Anterior cingulate cortex (tissue), 58 donors: ENCODE data around the gene PDE4DIP.
"Not testable (repeated sequence)": the region's sequence is repeated elsewhere in the genome, so short reads cannot be mapped to it uniquely, and the experiment has no call there.

Source experiments
- DNase-seq, 58 donors: peaks; one replicate each; lab custom pipeline; 2025; lab: John Stamatoyannopoulos, UW

PDE4DIP gene

GRCh38 chr1:148868924-148869633 is 24.9 kb downstream of the PDE4DIP start:
- DNase-seq = not testable (repeated sequence)

GRCh38 chr1:148869634-148869961 is 25.4 kb downstream of the PDE4DIP start:
- not testable (repeated sequence) for DNase-seq

GRCh38 chr1:148874408-148875388 is 30.5 kb downstream of the PDE4DIP start:
- DNase-seq = not testable (repeated sequence)

- DNase-seq = not testable (repeated sequence)
Measured at GRCh38 chr1:148879812-148880416, 35.7 kb downstream of the PDE4DIP start.

GRCh38 chr1:148881261-148881660 is 37.0 kb downstream of the PDE4DIP start:
- DNase-seq = not testable (repeated sequence)

- DNase-seq = not testable (repeated sequence)
Measured at GRCh38 chr1:148885219-148885618, 41.0 kb downstream of the PDE4DIP start.

- not testable (repeated sequence) for DNase-seq
Measured at GRCh38 chr1:148886293-148886692, 42.1 kb downstream of the PDE4DIP start.

- not testable (repeated sequence) for DNase-seq
Measured at GRCh38 chr1:148888597-148888996, 44.4 kb downstream of the PDE4DIP start.

GRCh38 chr1:148889267-148890074 is 45.2 kb downstream of the PDE4DIP start:
- not testable (repeated sequence) for DNase-seq

GRCh38 chr1:148890075-148890568 is 45.9 kb downstream of the PDE4DIP start:
- not testable (repeated sequence) for DNase-seq

- DNase-seq = not testable (repeated sequence)
Measured at GRCh38 chr1:148894360-148895352, 50.4 kb downstream of the PDE4DIP start.

- DNase-seq = not testable (repeated sequence)
Measured at GRCh38 chr1:148900026-148900425, 55.8 kb downstream of the PDE4DIP start.

GRCh38 chr1:148900691-148901090 is 56.5 kb downstream of the PDE4DIP start:
- DNase-seq = not testable (repeated sequence)

- DNase-seq = not testable (repeated sequence)
Measured at GRCh38 chr1:148901150-148901952, 57.1 kb downstream of the PDE4DIP start.

GRCh38 chr1:148901953-148902341 is 57.7 kb downstream of the PDE4DIP start:
- DNase-seq = not testable (repeated sequence)

- DNase-seq = not testable (repeated sequence)
Measured at GRCh38 chr1:148909219-148909826, 65.1 kb downstream of the PDE4DIP start.

GRCh38 chr1:148911303-148911928 is 67.2 kb downstream of the PDE4DIP start:
- not testable (repeated sequence) for DNase-seq
